ENCODE data around the gene BCL6.

DNA sequence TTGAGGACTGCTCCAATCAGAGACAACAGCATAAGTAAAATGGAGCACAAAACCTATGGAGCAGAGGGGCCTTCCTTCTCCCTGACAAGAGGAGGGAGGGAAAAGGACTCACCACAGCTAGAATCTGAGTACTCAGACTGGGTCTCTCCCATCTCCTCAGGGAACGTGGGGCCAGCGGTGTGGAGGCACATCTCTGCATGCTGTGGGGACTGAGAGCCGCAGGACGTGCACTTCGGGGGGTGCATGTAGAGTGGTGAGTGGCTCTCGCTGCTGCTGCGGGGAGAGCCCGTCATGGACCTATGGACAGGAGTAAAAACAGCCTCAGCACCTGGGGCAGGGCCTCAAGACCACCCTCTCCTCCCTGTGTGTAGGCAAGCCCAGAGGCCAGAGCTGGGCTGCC lies 17.0 kb downstream of the BCL6 start:
- no peak for TF ChIP-seq EZH2phosphoT487 (IDR thresholded peaks at IDR 0.05; ENCODE audit: borderline replicate concordance)
- TF ChIP-seq, protein P1, sequence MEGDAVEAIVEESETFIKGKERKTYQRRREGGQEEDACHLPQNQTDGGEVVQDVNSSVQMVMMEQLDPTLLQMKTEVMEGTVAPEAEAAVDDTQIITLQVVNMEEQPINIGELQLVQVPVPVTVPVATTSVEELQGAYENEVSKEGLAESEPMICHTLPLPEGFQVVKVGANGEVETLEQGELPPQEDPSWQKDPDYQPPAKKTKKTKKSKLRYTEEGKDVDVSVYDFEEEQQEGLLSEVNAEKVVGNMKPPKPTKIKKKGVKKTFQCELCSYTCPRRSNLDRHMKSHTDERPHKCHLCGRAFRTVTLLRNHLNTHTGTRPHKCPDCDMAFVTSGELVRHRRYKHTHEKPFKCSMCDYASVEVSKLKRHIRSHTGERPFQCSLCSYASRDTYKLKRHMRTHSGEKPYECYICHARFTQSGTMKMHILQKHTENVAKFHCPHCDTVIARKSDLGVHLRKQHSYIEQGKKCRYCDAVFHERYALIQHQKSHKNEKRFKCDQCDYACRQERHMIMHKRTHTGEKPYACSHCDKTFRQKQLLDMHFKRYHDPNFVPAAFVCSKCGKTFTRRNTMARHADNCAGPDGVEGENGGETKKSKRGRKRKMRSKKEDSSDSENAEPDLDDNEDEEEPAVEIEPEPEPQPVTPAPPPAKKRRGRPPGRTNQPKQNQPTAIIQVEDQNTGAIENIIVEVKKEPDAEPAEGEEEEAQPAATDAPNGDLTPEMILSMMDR (conservative IDR thresholded peaks at IDR 0.05; ENCODE audit: low read length) = no peak
